ENCODE results near the gene LAMA2.

GRCh38 chr6:129489215-129489765 is 606.4 kb downstream of the LAMA2 start:
- TF ChIP-seq CTCF (conservative IDR thresholded peaks at IDR 0.05; ENCODE audit: low read length), result no peak
- no peak for TF ChIP-seq EZH2phosphoT487 (IDR thresholded peaks at IDR 0.05; ENCODE audit: borderline replicate concordance)
